Heart left ventricle (tissue), 13 donors: ENCODE results near the gene COA3.

Experiments
- POLR2A ChIP-seq, 2 donors: fragments of 450-650 bp; IDR thresholded peaks; one replicate each; pipeline ENCODE4 v1.6.1; 2017; ENCODE audit warnings: antibody characterized with exemption in 2 of 2, mild to moderate bottlenecking in 2 of 2, moderate library complexity in 2 of 2
- TF ChIP-seq, protein P1 (sequence below), 12 donors: fragments of 200-600 bp; sonication (generic) in 4 of 12; IDR thresholded peaks; one replicate each; pipeline versions ENCODE4 v1.5.0 to v1.8.0; 2018 to 2022; ENCODE audit warnings: antibody characterized with exemption in 12 of 12, mild to moderate bottlenecking in 5 of 12
- donor health status: ischemic (EF 13 %, LVEDD 7.1; RV severe dilation, severe dysfunction).
- donor health status: DM: no; HTN: yes; CAD: no.
- donor health status: DM: no; HTN: no; CAD: no.
- donor health status: ischemic (EF 25% LVEDD 6.9; RV normal size, moderate dysfunction).
- donor health status: ischemic (EF 25% LVEDD 5.7; RV mildly dilated, moderate dysfunction).
- donor health status: ischemic (EF 35%, LVEDD 5.7; RV mildly dilated, moderate dysfunction).
- donor health status: nonischemic (EF 11% LVEDD 7.7; RV severe dilation, severe dysfunction).
- donor health status: DM: yes; HTN: yes; CAD: no.
- donor health status: PGD.
- donor health status: ischemic (EF 29% LVEDD 5.4; RV normal size, mild dysfunction).
- donor health status: nonischemic (EF 23%, LVEDD 6.1; RV moderate dilation, normal function).

DNA sequence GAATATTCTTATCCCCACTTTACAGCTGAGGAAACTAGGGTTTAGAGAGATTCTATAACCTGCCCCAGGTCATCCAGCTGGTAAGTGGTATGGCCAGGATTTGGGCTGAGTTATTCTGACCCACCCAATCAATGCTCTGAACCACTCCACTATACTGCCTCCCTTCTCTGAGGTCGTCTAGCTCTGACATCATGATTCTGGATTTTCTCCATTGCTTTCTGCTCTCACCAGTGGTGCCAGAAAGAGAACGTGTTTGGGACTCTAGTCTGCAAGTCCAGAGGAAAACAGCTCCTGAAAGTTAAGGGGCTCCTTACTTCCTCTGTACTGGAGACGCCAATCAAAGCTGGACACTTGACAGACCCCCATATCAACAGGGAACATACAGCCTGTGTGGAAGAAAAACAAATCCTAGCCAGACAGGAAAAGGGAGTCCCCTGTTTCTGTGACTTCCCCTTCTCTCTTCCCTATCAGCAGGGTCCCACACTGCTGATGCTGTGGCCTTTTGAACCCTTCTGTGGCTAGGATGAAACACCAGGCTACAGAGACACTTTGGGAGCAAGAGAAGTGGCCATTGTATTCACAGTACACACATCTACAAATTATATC lies 47.7 kb downstream of the COA3 start:
- TF ChIP-seq, protein P1, sequence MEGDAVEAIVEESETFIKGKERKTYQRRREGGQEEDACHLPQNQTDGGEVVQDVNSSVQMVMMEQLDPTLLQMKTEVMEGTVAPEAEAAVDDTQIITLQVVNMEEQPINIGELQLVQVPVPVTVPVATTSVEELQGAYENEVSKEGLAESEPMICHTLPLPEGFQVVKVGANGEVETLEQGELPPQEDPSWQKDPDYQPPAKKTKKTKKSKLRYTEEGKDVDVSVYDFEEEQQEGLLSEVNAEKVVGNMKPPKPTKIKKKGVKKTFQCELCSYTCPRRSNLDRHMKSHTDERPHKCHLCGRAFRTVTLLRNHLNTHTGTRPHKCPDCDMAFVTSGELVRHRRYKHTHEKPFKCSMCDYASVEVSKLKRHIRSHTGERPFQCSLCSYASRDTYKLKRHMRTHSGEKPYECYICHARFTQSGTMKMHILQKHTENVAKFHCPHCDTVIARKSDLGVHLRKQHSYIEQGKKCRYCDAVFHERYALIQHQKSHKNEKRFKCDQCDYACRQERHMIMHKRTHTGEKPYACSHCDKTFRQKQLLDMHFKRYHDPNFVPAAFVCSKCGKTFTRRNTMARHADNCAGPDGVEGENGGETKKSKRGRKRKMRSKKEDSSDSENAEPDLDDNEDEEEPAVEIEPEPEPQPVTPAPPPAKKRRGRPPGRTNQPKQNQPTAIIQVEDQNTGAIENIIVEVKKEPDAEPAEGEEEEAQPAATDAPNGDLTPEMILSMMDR (IDR thresholded peaks at IDR 0.05) = no peak
- TF ChIP-seq POLR2A (IDR thresholded peaks at IDR 0.05) = no peak
